Ovary (tissue), 3 donors: ENCODE measurements around the gene CELF2.

Source experiments
- CTCF ChIP-seq, 3 donors: fragments of 450-650 bp in 2 of 3; fragments of 200-600 bp in 1 of 3; IDR thresholded peaks; one replicate each; pipeline versions ENCODE4 v1.5.1 to v1.8.0; 2016 to 2022; ENCODE audit warnings: antibody characterized with exemption in 3 of 3, mild to moderate bottlenecking in 1 of 3
- EP300 ChIP-seq: sonication (generic); formaldehyde crosslinking; IDR thresholded peaks from one replicate; pipeline ENCODE4 v1.6.1; 2017; ENCODE audit warnings: antibody characterized with exemption
- donor health status: DM: no; HTN: no; CAD: no.

DNA sequence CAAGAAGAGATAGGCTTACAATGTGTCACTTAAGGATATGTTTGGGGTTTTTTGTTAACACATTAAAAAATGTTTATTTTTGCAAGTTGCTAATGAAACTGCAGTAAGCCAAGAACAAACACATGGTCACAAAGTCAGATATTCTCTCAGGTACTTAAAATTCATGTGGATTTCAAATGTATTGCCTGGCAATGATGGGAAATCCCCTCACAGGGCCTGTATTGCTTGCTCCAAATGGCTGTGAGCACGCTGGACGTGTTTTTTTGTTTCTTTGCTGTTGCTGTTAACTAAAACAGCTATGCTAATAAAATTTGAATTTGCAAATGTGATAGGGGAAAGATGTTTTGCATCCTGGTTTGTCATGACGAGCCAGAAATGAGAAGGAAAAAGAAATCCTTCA lies 3.8 kb upstream of the CELF2 start:
- TF ChIP-seq CTCF (IDR thresholded peaks at IDR 0.05) (no peak), EP300 (no peak)
